Kidney (tissue), 14 donors: ENCODE results near the gene MB21D2. TPM values are rescaled to one million over a fixed set of nuclear protein-coding genes. Genes with fewer than 3 reads are reported as not detected.

Experiments used
- DNase-seq, 5 donors: peaks; one replicate each; pipeline ENCODE4 v3.0.0-alpha.2; 2013 to 2020
- FAIRE-seq: peaks from 2 replicates; lab custom pipeline; 2012; peaks lifted over from hg19 to GRCh38; lab: Jason Lieb, UNC
- H3K27ac ChIP-seq, 2 donors: one replicate each; pipeline ENCODE4 v1.7.0; 2013; ENCODE audit warnings: low read depth in 2 of 2, low read length in 2 of 2, inconsistent platforms in 1 of 2
- H3K27me3 ChIP-seq: one replicate; pipeline ENCODE4 v1.7.1; 2013; ENCODE audit warnings: low read length, inconsistent platforms; ENCODE audit not compliant: control insufficient read depth, insufficient read depth
- H3K36me3 ChIP-seq, 3 donors: one replicate each; pipeline versions ENCODE4 v1.7.0 to v1.7.1; 2013; ENCODE audit warnings: low read length in 3 of 3, control low read depth in 1 of 3, inconsistent platforms in 1 of 3; ENCODE audit not compliant: insufficient read depth in 3 of 3, control insufficient read depth in 2 of 3
- H3K4me1 ChIP-seq, 3 donors: one replicate each; pipeline versions ENCODE4 v1.7.0 to v1.7.1; 2013; ENCODE audit warnings: low read length in 3 of 3, inconsistent platforms in 1 of 3, low read depth in 1 of 3; ENCODE audit not compliant: control insufficient read depth in 2 of 3, insufficient read depth in 2 of 3
- H3K4me3 ChIP-seq, 3 donors: one replicate each; pipeline versions ENCODE4 v1.7.0 to v1.8.1; 2013; ENCODE audit warnings: low read length in 3 of 3, control low read depth in 1 of 3, inconsistent platforms in 1 of 3
- H3K9ac ChIP-seq, 3 donors: one replicate each; pipeline versions ENCODE4 v1.7.0 to v1.7.1; 2013; ENCODE audit warnings: low read length in 3 of 3, control low read depth in 1 of 3, inconsistent platforms in 1 of 3
- H3K9me3 ChIP-seq, 3 donors: one replicate each; pipeline versions ENCODE4 v1.7.0 to v1.7.1; 2013; ENCODE audit warnings: low read length in 3 of 3, control low read depth in 1 of 3, inconsistent platforms in 1 of 3; ENCODE audit not compliant: control insufficient read depth in 2 of 3, insufficient read depth in 1 of 3
- CTCF ChIP-seq: IDR thresholded peaks from 3 replicates; pipeline ENCODE4 v1.5.1; 2012; ENCODE audit warnings: mild to moderate bottlenecking, moderate library complexity, borderline replicate concordance; ENCODE audit not compliant: insufficient read depth; ENCODE audit errors: extremely low read depth
- intact Hi-C: fragments of 100-400 bp; cut with DNase I; formaldehyde crosslinking; loops from one replicate; pipeline ENCODE4 v1.11.1; 2022
- polyA plus RNA-seq: library from polyadenylated mRNA; stranded (reverse); fragments of 350-450 nt; fragmentation: Illumina TruSeq; extraction: RNeasy Lipid Tissue Mini Kit (QIAGEN cat#74804); gene quantifications from one replicate; pipeline ENCODE4 v1.2.3, GENCODE V29; 2014; ENCODE audit warnings: low read depth, low replicate concordance; ENCODE audit not compliant: insufficient read depth
- total RNA-seq: library from RNA; stranded (reverse); fragmentation: NEBNext Ultra II Directional; extraction: Animal tissue kit (Norgen Biotek cat#: 25700); gene quantifications from one replicate; pipeline ENCODE4 v1.2.1, GENCODE V29; 2021
- donor health status: control.
- donor health status: control.
- donor health status: control.
- donor health status: control.
- donor health status: control.
- donor health status: DM: yes; HTN: yes; CAD: no.
- donor health status: Normal renal cell carcinoma (clear cell type).

Gene MB21D2
- total and polyA plus RNA-seq, 2 donors from 2014 or later = 3.2 to 3.9 TPM

GRCh38 chr3:192825657-192826200 is 91.9 kb downstream of the MB21D2 start:
- Histone ChIP-seq H3K4me3 (no peak overlapping the region), H3K9me3 (no peaks in the 10 kb centered on the region), H3K27me3 (no peaks in the 10 kb centered on the region), H3K36me3 (no peaks in the 10 kb centered on the region), H3K4me1 (peaks cover 0 to 4% (median 0%) of the 10 kb centered on the region in 3 donors), H3K9ac (no peak overlapping the region), H3K27ac (no peak overlapping the region)
- intact Hi-C loops = no loop called here
- TF ChIP-seq CTCF = no peak
- FAIRE-seq (no peak), DNase-seq (peak in 4 of 5 donors; percentile 62 to 89 (median 76))

GRCh38 chr3:192825216-192825615 is 92.4 kb downstream of the MB21D2 start:
- H3K9me3 ChIP-seq = no peaks in the 10 kb centered on the region
- peak overlapping the region in 1 of 2 donors; percentile 9 for H3K27ac ChIP-seq
- peaks cover 0 to 4% (median 0%) of the 10 kb centered on the region in 3 donors for H3K4me1 ChIP-seq
- DNase-seq = peak in 1 of 5 donors; percentile 31
- FAIRE-seq = no peak
- H3K4me3 ChIP-seq = no peak overlapping the region
- TF ChIP-seq CTCF = no peak
- H3K9ac ChIP-seq = no peak overlapping the region
- no peaks in the 10 kb centered on the region for H3K27me3 ChIP-seq
- no peaks in the 10 kb centered on the region for H3K36me3 ChIP-seq
- intact Hi-C loops = no loop called here

GRCh38 chr3:192824313-192824712 is 93.3 kb downstream of the MB21D2 start:
- Histone ChIP-seq H3K27me3 (no peaks in the 10 kb centered on the region), H3K9me3 (no peaks in the 10 kb centered on the region), H3K4me3 (no peak overlapping the region), H3K36me3 (no peaks in the 10 kb centered on the region), H3K27ac (no peak overlapping the region), H3K9ac (no peak overlapping the region), H3K4me1 (peaks cover 0 to 4% (median under 1%) of the 10 kb centered on the region in 3 donors)
- DNase-seq = no peak
- FAIRE-seq = no peak
- intact Hi-C loops = no loop called here
- no peak for TF ChIP-seq CTCF

- Histone ChIP-seq H3K27me3 (no peaks in the 10 kb centered on the region), H3K4me3 (no peak overlapping the region), H3K36me3 (no peaks in the 10 kb centered on the region), H3K9me3 (no peaks in the 10 kb centered on the region), H3K27ac (no peak overlapping the region), H3K4me1 (peaks cover 0 to 10% (median 6%) of the 10 kb centered on the region in 3 donors), H3K9ac (no peak overlapping the region)
- FAIRE-seq (no peak), DNase-seq (no peak)
- intact Hi-C loops = no loop called here
- TF ChIP-seq CTCF = no peak
These were observed 96.5 kb downstream of the MB21D2 start for GRCh38 chr3:192821161-192821560.
